Fibroblast of upper back skin (primary cell): Measurements from ENCODE around the gene NELFE.

Source experiments
- DNase-seq: peaks from one replicate; pipeline ENCODE4 v3.0.0-alpha.2; 2013

Gene NELFE

GRCh38 chr6:31971993-31972708 lies 13.4 kb upstream of the NELFE start, which contains the start of gene DXO:
Gene DXO (minus strand): TSS chr6:31972138. CDS start chr6:31971675, 463 bp downstream.
- peak; percentile 99 for DNase-seq

GRCh38 chr6:31971279-31971992 lies 12.7 kb upstream of the NELFE start:
- no peak for DNase-seq

- no peak for DNase-seq
These were observed 12.0 kb upstream of the NELFE start for GRCh38 chr6:31970604-31971271.

GRCh38 chr6:31969712-31970603 lies 11.2 kb upstream of the NELFE start:
- peak; percentile 10 for DNase-seq

GRCh38 chr6:31968791-31969711 lies 10.3 kb upstream of the NELFE start:
- DNase-seq, result no peak

- DNase-seq, result no peak
These were observed 9.6 kb upstream of the NELFE start for GRCh38 chr6:31968326-31968725.

GRCh38 chr6:31967926-31968320 lies 9.2 kb upstream of the NELFE start:
- DNase-seq, result no peak

- no peak for DNase-seq
These were observed 8.5 kb upstream of the NELFE start for GRCh38 chr6:31966997-31967925.

GRCh38 chr6:31966506-31966905 lies 7.7 kb upstream of the NELFE start:
- no peak for DNase-seq

- no peak for DNase-seq
These were observed 6.9 kb upstream of the NELFE start for GRCh38 chr6:31965700-31966099.

- DNase-seq, result no peak
These were observed 5.2 kb upstream of the NELFE start for GRCh38 chr6:31963921-31964320.

- DNase-seq, result no peak
These were observed 2.8 kb upstream of the NELFE start for GRCh38 chr6:31961616-31962015.

- DNase-seq, result no peak
These were observed 395 bp downstream of the NELFE start for GRCh38 chr6:31958412-31958740.

- no peak for DNase-seq
These were observed 2.0 kb downstream of the NELFE start for GRCh38 chr6:31956796-31957195.

- DNase-seq, result no peak
These were observed 4.3 kb downstream of the NELFE start for GRCh38 chr6:31954511-31954910.

GRCh38 chr6:31952890-31953289 lies 5.9 kb downstream of the NELFE start:
- no peak for DNase-seq

GRCh38 chr6:31952140-31952805 lies 6.5 kb downstream of the NELFE start:
- DNase-seq, result peak; percentile 59

GRCh38 chr6:31949926-31950548 lies 8.7 kb downstream of the NELFE start:
- DNase-seq, result no peak

- DNase-seq, result peak; percentile 28
These were observed 9.9 kb downstream of the NELFE start for GRCh38 chr6:31948753-31949413.
